ENCODE measurements around the gene PRKCE. TPM values are rescaled to one million over a fixed set of nuclear protein-coding genes. Genes with fewer than 3 reads are reported as not detected.

PRKCE gene
- total RNA-seq, 1 experiment from 2014 or later: 12.1 TPM

DNA sequence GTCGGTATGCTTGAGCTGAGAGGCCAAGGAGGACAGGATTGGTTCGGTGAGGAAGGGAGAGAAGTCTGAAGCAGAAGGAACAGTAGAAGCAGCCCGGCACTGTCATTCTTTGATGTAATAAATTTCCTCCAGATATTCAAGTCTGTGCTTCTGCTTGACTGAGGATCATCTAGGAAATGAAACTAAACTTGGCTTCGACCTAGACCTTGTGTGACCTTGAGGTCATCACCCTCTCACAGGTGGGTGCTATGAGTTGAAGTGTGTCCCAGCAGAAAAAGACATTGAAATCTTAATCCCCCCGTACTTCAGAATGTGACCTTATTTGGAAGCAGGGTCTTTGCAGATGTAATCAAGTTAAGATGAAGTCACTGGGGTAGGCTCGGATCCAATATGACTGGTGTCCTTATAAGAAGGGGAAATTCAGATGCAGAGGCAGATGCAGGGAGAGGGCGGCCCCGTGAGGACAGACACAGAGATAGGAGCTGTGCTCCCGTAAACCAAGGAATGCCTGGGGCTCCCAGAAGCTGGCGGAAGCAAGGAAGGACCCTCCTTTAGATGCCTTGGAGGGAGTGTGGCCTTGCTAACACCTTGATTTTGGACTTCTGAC, 49.0 kb downstream of the PRKCE start:
- ChIA-PET POLR2A (interaction anchor here (0.7 kb wide), 1 partner anchor 133 kb away, joined by 3 read pairs; no protein-coding TSS in a partner anchor), CTCF (no interaction called here)
- intact Hi-C loops (cut with micrococcal nuclease): no loop called here
- Mint-ChIP-seq H3K4me1 (ENCODE audit: insufficient read depth, unreplicated experiment) (peaks cover 15% of the 10 kb centered on the region), H3K36me3 (ENCODE audit: insufficient read depth, unreplicated experiment) (no peaks in the 10 kb centered on the region), H3K9me3 (ENCODE audit: unreplicated experiment) (no peaks in the 10 kb centered on the region), H3K27ac (ENCODE audit: low read depth, unreplicated experiment) (no peak overlapping the region), H3K27me3 (ENCODE audit: insufficient read depth, unreplicated experiment) (no peaks in the 10 kb centered on the region), H3K4me3 (ENCODE audit: unreplicated experiment) (no peak overlapping the region)
- DNase-seq (ENCODE audit: unreplicated experiment): no peak
- no TSS peak for BruUV-seq (replicated peaks)
- TF ChIP-seq, protein P1, sequence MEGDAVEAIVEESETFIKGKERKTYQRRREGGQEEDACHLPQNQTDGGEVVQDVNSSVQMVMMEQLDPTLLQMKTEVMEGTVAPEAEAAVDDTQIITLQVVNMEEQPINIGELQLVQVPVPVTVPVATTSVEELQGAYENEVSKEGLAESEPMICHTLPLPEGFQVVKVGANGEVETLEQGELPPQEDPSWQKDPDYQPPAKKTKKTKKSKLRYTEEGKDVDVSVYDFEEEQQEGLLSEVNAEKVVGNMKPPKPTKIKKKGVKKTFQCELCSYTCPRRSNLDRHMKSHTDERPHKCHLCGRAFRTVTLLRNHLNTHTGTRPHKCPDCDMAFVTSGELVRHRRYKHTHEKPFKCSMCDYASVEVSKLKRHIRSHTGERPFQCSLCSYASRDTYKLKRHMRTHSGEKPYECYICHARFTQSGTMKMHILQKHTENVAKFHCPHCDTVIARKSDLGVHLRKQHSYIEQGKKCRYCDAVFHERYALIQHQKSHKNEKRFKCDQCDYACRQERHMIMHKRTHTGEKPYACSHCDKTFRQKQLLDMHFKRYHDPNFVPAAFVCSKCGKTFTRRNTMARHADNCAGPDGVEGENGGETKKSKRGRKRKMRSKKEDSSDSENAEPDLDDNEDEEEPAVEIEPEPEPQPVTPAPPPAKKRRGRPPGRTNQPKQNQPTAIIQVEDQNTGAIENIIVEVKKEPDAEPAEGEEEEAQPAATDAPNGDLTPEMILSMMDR (IDR thresholded peaks at IDR 0.05; ENCODE audit: unreplicated experiment): no peak

- no TSS peak for BruUV-seq (replicated peaks)
- Mint-ChIP-seq H3K4me3 (ENCODE audit: unreplicated experiment) (no peak overlapping the region), H3K9me3 (ENCODE audit: unreplicated experiment) (no peaks in the 10 kb centered on the region), H3K4me1 (ENCODE audit: insufficient read depth, unreplicated experiment) (no peaks in the 10 kb centered on the region), H3K27me3 (ENCODE audit: insufficient read depth, unreplicated experiment) (no peaks in the 10 kb centered on the region), H3K36me3 (ENCODE audit: insufficient read depth, unreplicated experiment) (no peaks in the 10 kb centered on the region), H3K27ac (ENCODE audit: low read depth, unreplicated experiment) (no peak overlapping the region)
- ChIA-PET POLR2A (no interaction called here), CTCF (no interaction called here)
- no peak for DNase-seq (ENCODE audit: unreplicated experiment)
- TF ChIP-seq, protein P1 (IDR thresholded peaks at IDR 0.05; ENCODE audit: unreplicated experiment): no peak
- intact Hi-C loops (cut with micrococcal nuclease): no loop called here
Observed at GRCh38 chr2:45705233-45705632, 53.8 kb downstream of the PRKCE start.

- POLR2A ChIA-PET: no interaction called here
- no peak for DNase-seq (ENCODE audit: unreplicated experiment)
- Mint-ChIP-seq H3K27me3 (ENCODE audit: insufficient read depth, unreplicated experiment) (no peaks in the 10 kb centered on the region), H3K4me3 (ENCODE audit: unreplicated experiment) (no peak overlapping the region), H3K4me1 (ENCODE audit: insufficient read depth, unreplicated experiment) (no peaks in the 10 kb centered on the region), H3K9me3 (ENCODE audit: unreplicated experiment) (no peaks in the 10 kb centered on the region), H3K36me3 (ENCODE audit: insufficient read depth, unreplicated experiment) (no peaks in the 10 kb centered on the region), H3K27ac (ENCODE audit: low read depth, unreplicated experiment) (no peak overlapping the region)
- intact Hi-C loops (cut with micrococcal nuclease): no loop called here
- CTCF ChIA-PET: no interaction called here
- TF ChIP-seq, protein P1 (IDR thresholded peaks at IDR 0.05; ENCODE audit: unreplicated experiment): no peak
- no TSS peak for BruUV-seq (replicated peaks)
Observed at GRCh38 chr2:45706033-45706432, 54.6 kb downstream of the PRKCE start.

DNA sequence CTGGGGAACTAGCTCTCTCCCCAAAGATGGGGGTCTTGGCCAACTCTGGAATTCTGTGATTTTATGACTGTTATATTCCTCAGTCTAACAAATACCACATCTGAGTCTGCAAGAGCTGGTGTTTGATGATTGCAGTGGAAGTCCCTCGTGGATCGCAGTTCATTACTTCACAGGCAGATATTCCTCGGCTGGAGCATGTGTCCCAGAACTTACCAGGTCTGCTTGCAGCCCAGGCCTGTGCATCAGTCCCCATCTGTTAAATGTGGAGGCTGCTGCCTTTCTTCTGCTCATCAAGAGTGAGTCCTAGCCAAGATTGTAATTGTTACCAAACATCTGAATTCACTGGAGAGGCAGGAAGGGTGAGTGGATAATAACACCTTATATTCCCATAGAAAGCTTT, 55.5 kb downstream of the PRKCE start:
- no peaks in the 10 kb centered on the region for H3K36me3 Mint-ChIP-seq (ENCODE audit: insufficient read depth, unreplicated experiment)
- no peak for DNase-seq (ENCODE audit: unreplicated experiment)
- POLR2A ChIA-PET: interaction anchor here (0.7 kb wide), 1 partner anchor 668 kb away, joined by 3 read pairs; no protein-coding TSS in a partner anchor
- intact Hi-C loops (cut with micrococcal nuclease): no loop called here
- no peak overlapping the region for H3K27ac Mint-ChIP-seq (ENCODE audit: low read depth, unreplicated experiment)
- no peak overlapping the region for H3K4me3 Mint-ChIP-seq (ENCODE audit: unreplicated experiment)
- H3K27me3 Mint-ChIP-seq (ENCODE audit: insufficient read depth, unreplicated experiment): no peaks in the 10 kb centered on the region
- no peaks in the 10 kb centered on the region for H3K4me1 Mint-ChIP-seq (ENCODE audit: insufficient read depth, unreplicated experiment)
- TF ChIP-seq, protein P1 (IDR thresholded peaks at IDR 0.05; ENCODE audit: unreplicated experiment): no peak
- H3K9me3 Mint-ChIP-seq (ENCODE audit: unreplicated experiment): no peaks in the 10 kb centered on the region
- no TSS peak for BruUV-seq (replicated peaks)
- CTCF ChIA-PET: no interaction called here

All from MCF 10A (cell line).